Nucleus accumbens (tissue), 56 donors: ENCODE data around the gene ESR1.

Source experiments
- DNase-seq, 56 donors: peaks; one replicate each; lab custom pipeline; 2025; lab: John Stamatoyannopoulos, UW

The ESR1 gene

GRCh38 chr6:152166497-152166896 is 359.0 kb downstream of the ESR1 start:
- no peak for DNase-seq

- DNase-seq = no peak
Observed at GRCh38 chr6:152166897-152167296, 359.4 kb downstream of the ESR1 start.

GRCh38 chr6:152167641-152168603 is 360.4 kb downstream of the ESR1 start:
- no peak for DNase-seq

- no peak for DNase-seq
Observed at GRCh38 chr6:152170313-152170701, 362.8 kb downstream of the ESR1 start.

GRCh38 chr6:152170702-152171667 is 363.5 kb downstream of the ESR1 start:
- DNase-seq = no peak

GRCh38 chr6:152173321-152173720 is 365.8 kb downstream of the ESR1 start:
- DNase-seq = no peak

GRCh38 chr6:152173957-152174356 is 366.5 kb downstream of the ESR1 start:
- DNase-seq = no peak

GRCh38 chr6:152176268-152176667 is 368.8 kb downstream of the ESR1 start:
- no peak for DNase-seq
